ENCODE data around the gene C6orf89.

GRCh38 chr6:36956446-36956820 is 70.7 kb downstream of the C6orf89 start:
- TF ChIP-seq, protein P1, sequence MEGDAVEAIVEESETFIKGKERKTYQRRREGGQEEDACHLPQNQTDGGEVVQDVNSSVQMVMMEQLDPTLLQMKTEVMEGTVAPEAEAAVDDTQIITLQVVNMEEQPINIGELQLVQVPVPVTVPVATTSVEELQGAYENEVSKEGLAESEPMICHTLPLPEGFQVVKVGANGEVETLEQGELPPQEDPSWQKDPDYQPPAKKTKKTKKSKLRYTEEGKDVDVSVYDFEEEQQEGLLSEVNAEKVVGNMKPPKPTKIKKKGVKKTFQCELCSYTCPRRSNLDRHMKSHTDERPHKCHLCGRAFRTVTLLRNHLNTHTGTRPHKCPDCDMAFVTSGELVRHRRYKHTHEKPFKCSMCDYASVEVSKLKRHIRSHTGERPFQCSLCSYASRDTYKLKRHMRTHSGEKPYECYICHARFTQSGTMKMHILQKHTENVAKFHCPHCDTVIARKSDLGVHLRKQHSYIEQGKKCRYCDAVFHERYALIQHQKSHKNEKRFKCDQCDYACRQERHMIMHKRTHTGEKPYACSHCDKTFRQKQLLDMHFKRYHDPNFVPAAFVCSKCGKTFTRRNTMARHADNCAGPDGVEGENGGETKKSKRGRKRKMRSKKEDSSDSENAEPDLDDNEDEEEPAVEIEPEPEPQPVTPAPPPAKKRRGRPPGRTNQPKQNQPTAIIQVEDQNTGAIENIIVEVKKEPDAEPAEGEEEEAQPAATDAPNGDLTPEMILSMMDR (IDR thresholded peaks at IDR 0.05) = no peak
- no peak for TF ChIP-seq GATA3 (IDR thresholded peaks at IDR 0.05; ENCODE audit: borderline replicate concordance)
- TF ChIP-seq ESRRA (IDR thresholded peaks at IDR 0.05; ENCODE audit: borderline replicate concordance, low read length) = no peak
- no peak for TF ChIP-seq POLR2A (IDR thresholded peaks at IDR 0.05; ENCODE audit: low read length)
- no peak for TF ChIP-seq SREBF2 (IDR thresholded peaks at IDR 0.05)
- no peak for TF ChIP-seq RFX5 (IDR thresholded peaks at IDR 0.05)
